OCI-LY1 (cell line): ENCODE measurements around the gene HOXC10.

ENCODE experiments used
- H2AFZ ChIP-seq: fragments of 200-600 bp; sonication (generic), shearing (Covaris generic); 2 replicates; pipeline ENCODE4 v1.6.0; 2014; ENCODE audit warnings: antibody characterized with exemption, mild to moderate bottlenecking, low read length
- H3F3A ChIP-seq: fragments of 200-600 bp; sonication (generic), shearing (Covaris generic); 2 replicates; pipeline ENCODE4 v1.6.0; 2014; ENCODE audit warnings: mild to moderate bottlenecking, antibody characterized with exemption, low read length, moderate library complexity; ENCODE audit not compliant: insufficient read depth
- H3K27ac ChIP-seq: fragments of 200-600 bp; sonication (generic); 2 replicates; pipeline ENCODE4 v1.5.1; 2014; ENCODE audit warnings: low read length, mixed run types, mild to moderate bottlenecking, low read depth; ENCODE audit not compliant: poor library complexity, severe bottlenecking
- H3K27me3 ChIP-seq: fragments of 200-600 bp; sonication (generic); 2 replicates; pipeline ENCODE4 v1.6.0; 2014; ENCODE audit warnings: antibody characterized with exemption, mild to moderate bottlenecking, low read length, moderate library complexity; ENCODE audit not compliant: insufficient read depth
- H3K36me3 ChIP-seq: fragments of 200-600 bp; sonication (generic); 2 replicates; pipeline ENCODE4 v1.6.1; 2014; ENCODE audit warnings: mild to moderate bottlenecking, antibody characterized with exemption, low read length, moderate library complexity, mixed read lengths; ENCODE audit not compliant: insufficient read depth
- H3K4me1 ChIP-seq: fragments of 200-600 bp; sonication (generic); 2 replicates; pipeline ENCODE4 v1.5.1; 2014; ENCODE audit warnings: mild to moderate bottlenecking, low read length, moderate library complexity; ENCODE audit not compliant: insufficient read depth, severe bottlenecking
- H3K4me2 ChIP-seq: fragments of 200-600 bp; sonication (generic), shearing (Covaris generic); 2 replicates; pipeline ENCODE4 v1.6.1; 2014; ENCODE audit warnings: low read length
- H3K4me3 ChIP-seq: fragments of 200-600 bp; sonication (generic); 2 replicates; pipeline ENCODE4 v1.5.1; 2014; ENCODE audit warnings: low read length, low read depth, mild to moderate bottlenecking, mixed read lengths; ENCODE audit not compliant: poor library complexity, severe bottlenecking
- H3K79me2 ChIP-seq: fragments of 200-600 bp; shearing (Covaris generic); 2 replicates; pipeline ENCODE4 v1.6.1; 2016; ENCODE audit warnings: mixed run types, low read length, mixed read lengths; ENCODE audit not compliant: insufficient read depth
- H3K9ac ChIP-seq: fragments of 200-600 bp; sonication (generic), shearing (Covaris generic); 2 replicates; pipeline ENCODE4 v1.6.1; 2014; ENCODE audit warnings: mild to moderate bottlenecking, low read length, mixed read lengths
- H3K9me2 ChIP-seq: fragments of 200-600 bp; sonication (generic), shearing (Covaris generic); 2 replicates; pipeline ENCODE4 v1.6.1; 2014; ENCODE audit warnings: low read depth, mild to moderate bottlenecking, low read length, mixed read lengths
- H3K9me3 ChIP-seq: fragments of 200-600 bp; shearing (Covaris generic); 2 replicates; pipeline ENCODE4 v1.6.1; 2014; ENCODE audit warnings: low read length, mixed read lengths
- H4K20me1 ChIP-seq: fragments of 200-600 bp; sonication (generic), shearing (Covaris generic); 2 replicates; pipeline ENCODE4 v1.6.0; 2016; ENCODE audit warnings: mild to moderate bottlenecking, low read length; ENCODE audit not compliant: insufficient read depth
- EZH2 ChIP-seq: fragments of 200-600 bp; sonication (generic), shearing (Covaris generic); IDR thresholded peaks from 2 replicates; pipeline ENCODE4 v1.8.0; 2017; ENCODE audit warnings: borderline replicate concordance, mixed run types, mild to moderate bottlenecking, antibody characterized with exemption, low read length, moderate library complexity, mixed read lengths
- TF ChIP-seq, protein P1 (sequence below): fragments of 200-600 bp; sonication (generic), shearing (Covaris generic); IDR thresholded peaks from 2 replicates; pipeline ENCODE4 v1.5.1; 2017; ENCODE audit warnings: mild to moderate bottlenecking, antibody characterized with exemption, low read length, moderate library complexity, mixed read lengths

Gene HOXC10

DNA sequence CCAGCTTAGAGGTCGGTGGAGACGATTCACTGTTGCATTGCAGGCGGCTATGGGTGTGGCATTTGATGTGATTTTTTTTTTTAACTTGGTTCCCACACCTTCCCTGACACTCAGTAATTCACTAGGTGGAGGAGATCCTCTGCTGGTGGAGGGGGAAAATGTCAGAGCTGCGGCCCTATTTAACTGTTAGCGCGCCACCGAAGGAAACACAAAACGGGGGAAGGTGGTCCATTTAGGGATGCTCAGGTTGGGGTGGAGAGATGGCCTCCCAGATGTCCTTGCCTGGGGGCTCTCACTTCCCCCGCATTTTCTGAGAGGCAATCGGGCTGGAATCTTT lies 34.5 kb upstream of the HOXC10 start:
- no peak overlapping the region for H2AFZ ChIP-seq
- no peak overlapping the region for H3K27ac ChIP-seq
- H3F3A ChIP-seq, result no peaks in the 10 kb centered on the region
- no peak overlapping the region for H3K9ac ChIP-seq
- H3K4me1 ChIP-seq, result no peaks in the 10 kb centered on the region
- no peaks in the 10 kb centered on the region for H3K9me2 ChIP-seq
- no peaks in the 10 kb centered on the region for H3K79me2 ChIP-seq
- H3K9me3 ChIP-seq, result no peaks in the 10 kb centered on the region
- TF ChIP-seq, protein P1, sequence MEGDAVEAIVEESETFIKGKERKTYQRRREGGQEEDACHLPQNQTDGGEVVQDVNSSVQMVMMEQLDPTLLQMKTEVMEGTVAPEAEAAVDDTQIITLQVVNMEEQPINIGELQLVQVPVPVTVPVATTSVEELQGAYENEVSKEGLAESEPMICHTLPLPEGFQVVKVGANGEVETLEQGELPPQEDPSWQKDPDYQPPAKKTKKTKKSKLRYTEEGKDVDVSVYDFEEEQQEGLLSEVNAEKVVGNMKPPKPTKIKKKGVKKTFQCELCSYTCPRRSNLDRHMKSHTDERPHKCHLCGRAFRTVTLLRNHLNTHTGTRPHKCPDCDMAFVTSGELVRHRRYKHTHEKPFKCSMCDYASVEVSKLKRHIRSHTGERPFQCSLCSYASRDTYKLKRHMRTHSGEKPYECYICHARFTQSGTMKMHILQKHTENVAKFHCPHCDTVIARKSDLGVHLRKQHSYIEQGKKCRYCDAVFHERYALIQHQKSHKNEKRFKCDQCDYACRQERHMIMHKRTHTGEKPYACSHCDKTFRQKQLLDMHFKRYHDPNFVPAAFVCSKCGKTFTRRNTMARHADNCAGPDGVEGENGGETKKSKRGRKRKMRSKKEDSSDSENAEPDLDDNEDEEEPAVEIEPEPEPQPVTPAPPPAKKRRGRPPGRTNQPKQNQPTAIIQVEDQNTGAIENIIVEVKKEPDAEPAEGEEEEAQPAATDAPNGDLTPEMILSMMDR, result no peak
- TF ChIP-seq EZH2, result no peak
- no peaks in the 10 kb centered on the region for H4K20me1 ChIP-seq
- H3K36me3 ChIP-seq, result no peaks in the 10 kb centered on the region
- no peaks in the 10 kb centered on the region for H3K27me3 ChIP-seq
- no peak overlapping the region for H3K4me3 ChIP-seq
- no peak overlapping the region for H3K4me2 ChIP-seq

DNA sequence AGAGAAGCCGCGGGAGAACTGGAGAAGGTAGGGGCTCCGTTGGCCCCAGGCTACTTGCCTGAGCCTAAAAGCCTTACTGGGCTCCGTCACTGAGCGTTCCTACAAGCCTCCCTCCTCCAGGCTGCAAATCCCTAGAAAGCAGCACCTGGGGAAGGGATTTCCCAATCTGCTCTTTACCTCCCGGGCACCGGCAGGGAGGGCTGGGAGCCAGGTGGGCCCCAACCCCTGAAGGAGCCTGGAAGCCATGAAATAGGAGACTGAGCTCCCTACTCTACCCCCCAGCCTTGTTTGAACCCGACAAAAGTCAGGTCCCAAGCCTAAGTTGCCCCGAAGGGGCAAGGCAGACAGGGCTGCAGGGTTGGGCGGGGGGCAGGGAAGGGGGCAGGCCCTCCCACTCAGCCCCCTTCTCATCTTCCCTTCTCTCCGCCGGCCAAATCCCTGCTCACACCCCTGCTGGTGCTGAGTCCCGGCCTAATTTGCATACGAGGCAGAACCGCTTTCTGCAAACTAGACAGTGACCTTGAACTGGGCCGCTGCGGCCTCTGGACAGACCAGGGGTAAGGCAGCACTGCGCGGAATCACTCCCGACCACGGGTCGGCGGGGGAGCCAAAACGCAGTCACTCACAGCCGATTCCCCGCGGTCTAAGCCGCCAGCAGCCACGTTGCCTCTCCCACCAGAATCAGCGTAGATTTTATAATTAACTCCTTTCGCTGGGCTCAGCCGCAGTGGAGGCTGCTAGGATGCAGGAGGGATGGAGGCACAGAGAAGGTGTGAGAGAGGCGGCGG lies 34.0 kb upstream of the HOXC10 start:
- Histone ChIP-seq H3K36me3 (no peaks in the 10 kb centered on the region), H4K20me1 (no peaks in the 10 kb centered on the region), H3K9me2 (no peaks in the 10 kb centered on the region), H3K4me3 (no peak overlapping the region), H3K9me3 (no peaks in the 10 kb centered on the region), H2AFZ (no peak overlapping the region), H3K27me3 (no peaks in the 10 kb centered on the region), H3K79me2 (no peaks in the 10 kb centered on the region), H3F3A (no peaks in the 10 kb centered on the region), H3K4me1 (no peaks in the 10 kb centered on the region), H3K9ac (no peak overlapping the region), H3K27ac (no peak overlapping the region), H3K4me2 (no peak overlapping the region)
- TF ChIP-seq, protein P1, result no peak
- no peak for TF ChIP-seq EZH2

DNA sequence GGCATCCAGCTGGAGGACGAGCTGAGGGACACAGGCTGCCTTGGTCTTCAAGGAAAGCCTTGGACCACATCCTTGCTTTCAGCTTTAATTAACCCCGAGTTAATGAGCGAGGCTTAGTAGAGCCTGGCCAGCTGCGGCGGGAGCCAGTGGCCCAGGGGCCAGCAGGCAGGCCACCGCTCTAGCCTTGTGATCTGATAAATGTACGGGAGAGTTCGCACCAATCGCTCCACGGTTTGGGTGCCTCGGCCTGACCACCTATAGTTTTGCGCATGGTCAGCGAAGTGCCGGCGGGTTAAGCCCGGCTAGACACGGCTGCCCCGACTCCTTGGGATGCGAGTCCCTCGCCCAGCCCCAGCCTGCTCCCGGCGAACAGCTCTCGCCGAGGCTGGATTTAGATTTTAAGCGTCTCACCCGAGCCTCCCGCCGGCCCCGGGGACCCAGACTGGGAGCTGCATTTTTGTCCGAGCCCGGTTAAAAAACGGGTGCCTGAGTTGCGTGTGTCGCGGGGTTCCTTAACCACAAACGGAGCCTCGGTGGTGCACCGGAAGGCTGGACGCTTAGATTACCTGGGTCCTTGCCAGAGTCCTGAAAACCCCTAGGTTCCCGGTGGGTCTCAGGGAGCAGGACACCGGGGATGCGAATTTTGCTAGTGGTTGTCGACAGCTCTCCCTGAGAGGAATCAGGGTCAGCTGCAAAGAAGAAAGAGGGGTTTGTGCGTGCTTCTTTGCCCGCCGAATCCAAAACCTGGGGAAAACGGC lies 33.2 kb upstream of the HOXC10 start:
- no peak overlapping the region for H2AFZ ChIP-seq
- no peaks in the 10 kb centered on the region for H3K36me3 ChIP-seq
- no peaks in the 10 kb centered on the region for H4K20me1 ChIP-seq
- no peak overlapping the region for H3K4me3 ChIP-seq
- no peaks in the 10 kb centered on the region for H3F3A ChIP-seq
- no peaks in the 10 kb centered on the region for H3K9me3 ChIP-seq
- no peaks in the 10 kb centered on the region for H3K79me2 ChIP-seq
- H3K9ac ChIP-seq, result no peak overlapping the region
- H3K27ac ChIP-seq, result no peak overlapping the region
- no peak overlapping the region for H3K4me2 ChIP-seq
- H3K4me1 ChIP-seq, result no peaks in the 10 kb centered on the region
- TF ChIP-seq EZH2, result no peak
- TF ChIP-seq, protein P1, result no peak
- H3K27me3 ChIP-seq, result no peaks in the 10 kb centered on the region
- H3K9me2 ChIP-seq, result no peaks in the 10 kb centered on the region
